GM23338 (cell line): ENCODE results near the gene IRF8. TPM values are rescaled to one million over a fixed set of nuclear protein-coding genes. Genes with fewer than 3 reads are reported as not detected.

ENCODE experiments used
- ATAC-seq: fragments of 200-7000 bp; cut with Tn5 transposase; 3 replicates; pipeline ENCODE4 v1.9.1; 2020
- DNase-seq: peaks from one replicate; pipeline ENCODE4 v3.0.0-alpha.2; 2015; ENCODE audit warnings: low spot score
- H2AFZ ChIP-seq: fragments of 200-600 bp; sonication (generic); 2 replicates; pipeline ENCODE4 v1.8.0; 2016; ENCODE audit warnings: antibody characterized with exemption, mild to moderate bottlenecking, moderate library complexity
- H3F3A ChIP-seq: fragments of 200-600 bp; sonication (generic); replicated peaks from 2 replicates; pipeline ENCODE4 v1.8.0; 2017; ENCODE audit warnings: antibody characterized with exemption, mixed run types, low read depth
- H3K27ac ChIP-seq: fragments of 200-600 bp; sonication (generic); 2 replicates; pipeline ENCODE4 v1.6.1; 2016; ENCODE audit warnings: low read depth
- H3K27me3 ChIP-seq: fragments of 200-600 bp; sonication (generic); 2 replicates; pipeline ENCODE4 v1.8.0; 2016; ENCODE audit warnings: mild to moderate bottlenecking, mixed run types, moderate library complexity; ENCODE audit not compliant: insufficient read depth
- H3K36me3 ChIP-seq: fragments of 200-600 bp; sonication (generic); 2 replicates; pipeline ENCODE4 v1.8.0; 2016; ENCODE audit warnings: mild to moderate bottlenecking; ENCODE audit not compliant: insufficient read depth
- H3K4me1 ChIP-seq: fragments of 200-600 bp; sonication (generic); 2 replicates; pipeline ENCODE4 v1.8.0; 2016; ENCODE audit warnings: mild to moderate bottlenecking, moderate library complexity; ENCODE audit not compliant: insufficient read depth
- H3K4me2 ChIP-seq: fragments of 200-600 bp; sonication (generic); 2 replicates; pipeline ENCODE4 v1.7.1; 2017; ENCODE audit warnings: mixed run types
- H3K4me3 ChIP-seq: fragments of 200-600 bp; sonication (generic); 2 replicates; pipeline ENCODE4 v1.6.1; 2016; ENCODE audit warnings: mixed run types
- H3K79me2 ChIP-seq: fragments of 200-600 bp; sonication (generic); replicated peaks from 2 replicates; pipeline ENCODE4 v1.8.0; 2017; ENCODE audit warnings: mild to moderate bottlenecking; ENCODE audit not compliant: insufficient read depth
- H3K9me2 ChIP-seq: fragments of 200-600 bp; sonication (generic); 2 replicates; pipeline ENCODE4 v1.8.0; 2017; ENCODE audit not compliant: insufficient read depth
- H4K20me1 ChIP-seq: fragments of 200-600 bp; sonication (generic); replicated peaks from 2 replicates; pipeline ENCODE4 v1.8.0; 2017; ENCODE audit warnings: mild to moderate bottlenecking; ENCODE audit not compliant: insufficient read depth
- H3K27ac Mint-ChIP-seq: 2 replicates; pipeline ENCODE4 v1.8.0; 2020; ENCODE audit warnings: inconsistent platforms, mild to moderate bottlenecking, moderate library complexity, mixed read lengths
- H3K27me3 Mint-ChIP-seq: 3 replicates; pipeline ENCODE4 v1.8.0; 2022; ENCODE audit warnings: low read depth, mild to moderate bottlenecking, moderate library complexity, mixed read lengths, inconsistent platforms; ENCODE audit not compliant: insufficient read depth, poor library complexity
- H3K36me3 Mint-ChIP-seq: 3 replicates; pipeline ENCODE4 v1.8.0; 2021; ENCODE audit warnings: low read depth, mild to moderate bottlenecking, inconsistent platforms, moderate library complexity, mixed read lengths
- H3K4me1 Mint-ChIP-seq: 3 replicates; pipeline ENCODE4 v1.8.0; 2020; ENCODE audit warnings: mild to moderate bottlenecking, inconsistent platforms, mixed read lengths
- H3K4me3 Mint-ChIP-seq: 3 replicates; pipeline ENCODE4 v1.8.0; 2021; ENCODE audit warnings: moderate library complexity, mild to moderate bottlenecking, inconsistent platforms, mixed read lengths
- H3K9me3 Mint-ChIP-seq: 3 replicates; pipeline ENCODE4 v1.8.0; 2020; ENCODE audit warnings: moderate library complexity, mild to moderate bottlenecking, inconsistent platforms, mixed read lengths
- CREB1 ChIP-seq: fragments of 250-450 bp; sonication (Bioruptor Pico); IDR thresholded peaks from 2 replicates; pipeline ENCODE4 v1.5.0; 2020; ENCODE audit warnings: low read depth, mild to moderate bottlenecking, moderate library complexity
- CTCF ChIP-seq, 2 experiments: fragments of 200-600 bp in 1 of 2; sonication (generic) in 1 of 2; conservative IDR thresholded peaks; 2 replicates each; pipeline versions ENCODE4 v1.5.1 to v1.6.1; 2016 to 2017; ENCODE audit warnings: antibody characterized with exemption in 2 of 2, low read depth in 2 of 2, mild to moderate bottlenecking in 2 of 2, moderate library complexity in 1 of 2
- ETS1 ChIP-seq: IDR thresholded peaks from 2 replicates; pipeline ENCODE4 v1.6.1; 2016; ENCODE audit warnings: antibody characterized with exemption
- EZH2 ChIP-seq: fragments of 200-600 bp; sonication (generic); IDR thresholded peaks from one replicate; pipeline ENCODE4 v1.8.0; 2017; ENCODE audit warnings: antibody characterized with exemption, mild to moderate bottlenecking, low read depth; ENCODE audit not compliant: unreplicated experiment
- EZH2phosphoT487 ChIP-seq: fragments of 200-600 bp; sonication (generic); IDR thresholded peaks from one replicate; pipeline ENCODE4 v1.8.1; 2018; ENCODE audit warnings: antibody characterized with exemption; ENCODE audit not compliant: unreplicated experiment
- JUNB ChIP-seq: IDR thresholded peaks from one replicate; pipeline ENCODE4 v1.6.1; 2016; ENCODE audit warnings: antibody characterized with exemption; ENCODE audit not compliant: unreplicated experiment
- NANOG ChIP-seq: IDR thresholded peaks from 2 replicates; pipeline ENCODE4 v1.6.1; 2016; ENCODE audit warnings: antibody characterized with exemption, borderline replicate concordance
- POLR2AphosphoS5 ChIP-seq: IDR thresholded peaks from 2 replicates; pipeline ENCODE4 v1.6.1; 2016; ENCODE audit warnings: antibody characterized with exemption, low read depth
- REST ChIP-seq: IDR thresholded peaks from one replicate; pipeline ENCODE4 v1.6.1; 2018; ENCODE audit warnings: antibody characterized with exemption; ENCODE audit not compliant: unreplicated experiment
- STAT1 ChIP-seq: IDR thresholded peaks from one replicate; pipeline ENCODE4 v1.6.1; 2016; ENCODE audit warnings: antibody characterized with exemption; ENCODE audit not compliant: unreplicated experiment
- ZNF114 ChIP-seq: fragments of 250-450 bp; sonication (Bioruptor Pico); IDR thresholded peaks from 2 replicates; pipeline ENCODE4 v1.5.0; 2020; ENCODE audit warnings: mild to moderate bottlenecking, moderate library complexity
- ZNF331 ChIP-seq: fragments of 250-450 bp; sonication (Bioruptor Pico); IDR thresholded peaks from 2 replicates; pipeline ENCODE4 v1.5.0; 2020; ENCODE audit warnings: low read depth, mild to moderate bottlenecking, moderate library complexity
- ZNF462 ChIP-seq: fragments of 250-450 bp; sonication (Bioruptor Pico); IDR thresholded peaks from 2 replicates; pipeline ENCODE4 v1.5.0; 2020; ENCODE audit warnings: mild to moderate bottlenecking, moderate library complexity
- polyA plus RNA-seq: library from polyadenylated mRNA; unstranded; fragments of >200 nt; fragmentation: Nextera tagmentation; extraction: Ambion mirVana; gene quantifications from 2 replicates; pipeline ENCODE4 v1.2.1, GENCODE V29; 2016
- total RNA-seq: library from RNA; depleted of rRNA; stranded (reverse); fragments of >200 nt; shearing (Covaris generic); gene quantifications from 2 replicates; pipeline ENCODE4 v1.2.3, GENCODE V29; 2014

IRF8 gene
- total and polyA plus RNA-seq, 2 experiments from 2014 or later: 0.47 to 2.8 TPM

GRCh38 chr16:85872734-85873133, 26.2 kb upstream of the IRF8 start:
- no peaks in the 10 kb centered on the region for H3K27me3 Mint-ChIP-seq
- DNase-seq (no peak), ATAC-seq (no peak)
- TF ChIP-seq CREB1 (CRISPR knock-in tag) (no peak), NANOG (no peak), ZNF331 (no peak), CTCF (conservative IDR thresholded peaks at IDR 0.05; ENCODE audit: low read depth in 2 of 2) (no peak), EZH2 (no peak), ZNF114 (no peak), REST (no peak), ZNF462 (CRISPR knock-in tag) (no peak), ETS1 (no peak), JUNB (no peak), POLR2AphosphoS5 (no peak), EZH2phosphoT487 (no peak), STAT1 (no peak)
- H4K20me1 ChIP-seq: no peaks in the 10 kb centered on the region
- peaks cover 21% of the 10 kb centered on the region for H3K4me1 Mint-ChIP-seq
- no peaks in the 10 kb centered on the region for H3K9me2 ChIP-seq
- H3K27ac ChIP-seq: no peak overlapping the region
- H3K4me3 ChIP-seq: no peak overlapping the region
- peaks cover 13% of the 10 kb centered on the region for H3K9me3 Mint-ChIP-seq
- H3K27ac Mint-ChIP-seq: no peak overlapping the region
- no peak overlapping the region for H2AFZ ChIP-seq
- no peaks in the 10 kb centered on the region for H3K27me3 ChIP-seq
- no peaks in the 10 kb centered on the region for H3K79me2 ChIP-seq
- H3K4me2 ChIP-seq: no peak overlapping the region
- H3K4me1 ChIP-seq: peaks cover 10% of the 10 kb centered on the region; the same call in 1 of the 2 replicates
- H3K4me3 Mint-ChIP-seq: no peak overlapping the region
- no peaks in the 10 kb centered on the region for H3F3A ChIP-seq
- no peaks in the 10 kb centered on the region for H3K36me3 ChIP-seq
- peaks cover 10% of the 10 kb centered on the region for H3K36me3 Mint-ChIP-seq
